CD14-positive monocyte (primary cell): Measurements from ENCODE around the gene RAMACL. TPM values are rescaled to one million over a fixed set of nuclear protein-coding genes. Genes with fewer than 3 reads are reported as not detected.

Experiments
- DNase-seq, 3 donors: peaks; one replicate each; pipeline ENCODE4 v3.0.0-alpha.2; 2011 to 2022
- H2AFZ ChIP-seq: 2 replicates; pipeline ENCODE4 v1.6.0; 2012; ENCODE audit warnings: mild to moderate bottlenecking, low read depth, low read length, inconsistent platforms; ENCODE audit not compliant: insufficient read depth, poor library complexity, severe bottlenecking
- H3K27ac ChIP-seq, 2 donors: 1 replicate in 1 of 2; 2 replicates in 1 of 2; pipeline ENCODE4 v1.5.1; 2012 to 2013; ENCODE audit warnings: low read length in 2 of 2, control low read depth in 1 of 2, inconsistent platforms in 1 of 2, low read depth in 1 of 2, mild to moderate bottlenecking in 1 of 2
- H3K27me3 ChIP-seq, 2 donors: one replicate each; pipeline versions ENCODE4 v1.6.0 to v1.6.1; 2011 to 2013; ENCODE audit warnings: low read length in 2 of 2; ENCODE audit not compliant: control insufficient read depth in 2 of 2, insufficient read depth in 2 of 2
- H3K36me3 ChIP-seq, 2 donors: replicated peaks in 1 of 2; 1 replicate in 1 of 2; 2 replicates in 1 of 2; pipeline versions ENCODE4 v1.5.1 to v1.6.1; 2012 to 2013; ENCODE audit warnings: low read length in 2 of 2, control low read depth in 1 of 2, inconsistent platforms in 1 of 2, mild to moderate bottlenecking in 1 of 2; ENCODE audit not compliant: insufficient read depth in 2 of 2, control insufficient read depth in 1 of 2
- H3K4me1 ChIP-seq, 2 donors: 1 replicate in 1 of 2; 2 replicates in 1 of 2; pipeline versions ENCODE4 v1.5.1 to v1.6.1; 2012 to 2013; ENCODE audit warnings: low read length in 2 of 2, control low read depth in 1 of 2, inconsistent platforms in 1 of 2, mild to moderate bottlenecking in 1 of 2, moderate library complexity in 1 of 2; ENCODE audit not compliant: insufficient read depth in 2 of 2, control insufficient read depth in 1 of 2
- H3K4me2 ChIP-seq: replicated peaks from 2 replicates; pipeline ENCODE3; 2012; ENCODE audit warnings: low read length, moderate library complexity, mild to moderate bottlenecking; ENCODE audit not compliant: poor library complexity, severe bottlenecking; ENCODE audit errors: extremely low read depth
- H3K4me3 ChIP-seq, 3 experiments: fragments of 200-600 bp in 1 of 3; sonication (generic) in 1 of 3; replicated peaks in 1 of 3; 1 replicate in 2 of 3; 2 replicates in 1 of 3; pipeline ENCODE4 v1.5.1; 2011 to 2013; ENCODE audit warnings: low read length in 3 of 3, mild to moderate bottlenecking in 3 of 3, control low read depth in 2 of 3, low read depth in 2 of 3, inconsistent platforms in 1 of 3, moderate library complexity in 1 of 3
- H3K79me2 ChIP-seq: 2 replicates; pipeline ENCODE4 v1.6.0; 2012; ENCODE audit warnings: mild to moderate bottlenecking, control low read depth, inconsistent platforms, low read length, moderate library complexity; ENCODE audit not compliant: insufficient read depth
- H3K9ac ChIP-seq: 2 replicates; pipeline ENCODE4 v1.6.0; 2017; ENCODE audit warnings: low read length, mild to moderate bottlenecking; ENCODE audit not compliant: insufficient read depth, poor library complexity, severe bottlenecking
- H3K9me3 ChIP-seq, 2 donors: replicated peaks in 1 of 2; 1 replicate in 1 of 2; 2 replicates in 1 of 2; pipeline versions ENCODE4 v1.5.1 to v1.6.1; 2012 to 2013; ENCODE audit warnings: low read length in 2 of 2, control low read depth in 1 of 2; ENCODE audit not compliant: control insufficient read depth in 1 of 2, insufficient read depth in 1 of 2
- H4K20me1 ChIP-seq: 2 replicates; pipeline ENCODE4 v1.6.0; 2012; ENCODE audit warnings: mild to moderate bottlenecking, low read length, control low read depth, moderate library complexity; ENCODE audit not compliant: insufficient read depth
- H3K27ac Mint-ChIP-seq, 7 donors: one replicate each; pipeline ENCODE4 v1.8.0; 2020; ENCODE audit warnings: mild to moderate bottlenecking in 7 of 7, mixed read lengths in 7 of 7, moderate library complexity in 6 of 7, inconsistent platforms in 2 of 7
- H3K27me3 Mint-ChIP-seq, 3 donors: one replicate each; pipeline ENCODE4 v1.8.0; 2021 to 2022; ENCODE audit warnings: low read depth in 3 of 3, mild to moderate bottlenecking in 3 of 3, mixed read lengths in 3 of 3, moderate library complexity in 3 of 3, inconsistent platforms in 1 of 3
- H3K36me3 Mint-ChIP-seq, 2 donors: one replicate each; pipeline ENCODE4 v1.8.0; 2020; ENCODE audit warnings: mixed read lengths in 2 of 2, inconsistent platforms in 1 of 2, mild to moderate bottlenecking in 1 of 2
- H3K4me1 Mint-ChIP-seq: one replicate; pipeline ENCODE4 v1.8.0; 2020; ENCODE audit warnings: mild to moderate bottlenecking, mixed read lengths
- H3K4me3 Mint-ChIP-seq, 2 donors: one replicate each; pipeline ENCODE4 v1.8.0; 2020; ENCODE audit warnings: mild to moderate bottlenecking in 2 of 2, mixed read lengths in 2 of 2, moderate library complexity in 1 of 2
- H3K9me3 Mint-ChIP-seq, 7 donors: one replicate each; pipeline ENCODE4 v1.8.0; 2020 to 2022; ENCODE audit warnings: mixed read lengths in 7 of 7, mild to moderate bottlenecking in 6 of 7, moderate library complexity in 6 of 7, inconsistent platforms in 2 of 7
- CTCF ChIP-seq: fragments of 200-600 bp; IDR thresholded peaks from one replicate; pipeline ENCODE4 v1.8.0; 2022; ENCODE audit warnings: antibody characterized with exemption, mild to moderate bottlenecking
- WGBS: methylation state at CpG from one replicate; pipeline ENCODE4 v1.1.5; 2013; ENCODE audit warnings: missing lambda C conversion rate; ENCODE audit not compliant: insufficient coverage; 5-methylcytosine and 5-hydroxymethylcytosine counted together
- intact Hi-C, 2 donors: fragments of 100-400 bp; cut with micrococcal nuclease; formaldehyde crosslinking; loops; one replicate each; pipeline versions ENCODE4 v1.15.0 to v1.15.1; 2023
- polyA plus RNA-seq, 3 donors: library from polyadenylated mRNA; depleted of rRNA in 1 of 3; unstranded in 2 of 3; stranded (reverse) in 1 of 3; fragments of 300-500 nt in 2 of 3; fragments of >200 nt in 1 of 3; fragmentation: Illumina TruSeq in 2 of 3; gene quantifications; 1 replicate in 2 of 3; 2 replicates in 1 of 3; pipeline ENCODE4 v1.2.3, GENCODE V29; 2012 to 2021

The RAMACL gene
- polyA plus RNA-seq, 3 donors, result 0.05 to 0.33 (median 0.11) TPM

DNA sequence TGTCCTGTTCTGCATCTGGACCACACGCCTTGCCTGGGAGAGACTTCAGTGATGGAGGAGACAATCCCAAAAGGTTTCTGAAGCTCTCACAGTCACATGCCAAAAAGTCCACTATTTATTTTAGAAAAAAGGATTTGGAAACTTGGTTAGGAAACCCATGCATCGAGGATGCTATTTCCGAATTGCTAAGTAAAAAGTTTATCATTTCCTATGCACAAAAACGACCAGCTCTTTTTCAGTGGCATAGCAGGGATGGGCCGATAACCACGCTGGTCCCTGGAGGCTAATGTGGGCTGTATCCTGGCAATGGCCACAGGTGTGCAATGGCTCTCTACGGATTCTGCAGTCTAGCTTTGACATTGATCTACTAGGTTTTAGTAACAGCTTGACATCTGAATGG lies 33.9 kb downstream of the RAMACL start:
- Histone ChIP-seq H3K4me2 (no peak overlapping the region), H3K36me3 (no peaks in the 10 kb centered on the region), H3K27ac (no peak overlapping the region), H3K4me1 (peaks cover 7 to 8% of the 10 kb centered on the region in 2 donors), H2AFZ (no peak overlapping the region), H4K20me1 (no peaks in the 10 kb centered on the region), H3K27me3 (no peaks in the 10 kb centered on the region), H3K79me2 (no peaks in the 10 kb centered on the region), H3K9me3 (no peaks in the 10 kb centered on the region), H3K4me3 (no peak overlapping the region), H3K9ac (no peak overlapping the region)
- H3K4me3 Mint-ChIP-seq, result no peak overlapping the region
- H3K9me3 Mint-ChIP-seq, result peaks cover 0 to 8% (median 3%) of the 10 kb centered on the region in 7 donors
- no peaks in the 10 kb centered on the region for H3K36me3 Mint-ChIP-seq
- H3K4me1 Mint-ChIP-seq, result peaks cover 12% of the 10 kb centered on the region
- no peak for DNase-seq
- peaks cover 0 to 3% (median 0%) of the 10 kb centered on the region in 3 donors for H3K27me3 Mint-ChIP-seq
- WGBS, result 92% methylated on average over 3 of the region's 7 CpGs
- H3K27ac Mint-ChIP-seq, result no peak overlapping the region
- intact Hi-C loops, result no loop called here
- TF ChIP-seq CTCF, result no peak

DNA sequence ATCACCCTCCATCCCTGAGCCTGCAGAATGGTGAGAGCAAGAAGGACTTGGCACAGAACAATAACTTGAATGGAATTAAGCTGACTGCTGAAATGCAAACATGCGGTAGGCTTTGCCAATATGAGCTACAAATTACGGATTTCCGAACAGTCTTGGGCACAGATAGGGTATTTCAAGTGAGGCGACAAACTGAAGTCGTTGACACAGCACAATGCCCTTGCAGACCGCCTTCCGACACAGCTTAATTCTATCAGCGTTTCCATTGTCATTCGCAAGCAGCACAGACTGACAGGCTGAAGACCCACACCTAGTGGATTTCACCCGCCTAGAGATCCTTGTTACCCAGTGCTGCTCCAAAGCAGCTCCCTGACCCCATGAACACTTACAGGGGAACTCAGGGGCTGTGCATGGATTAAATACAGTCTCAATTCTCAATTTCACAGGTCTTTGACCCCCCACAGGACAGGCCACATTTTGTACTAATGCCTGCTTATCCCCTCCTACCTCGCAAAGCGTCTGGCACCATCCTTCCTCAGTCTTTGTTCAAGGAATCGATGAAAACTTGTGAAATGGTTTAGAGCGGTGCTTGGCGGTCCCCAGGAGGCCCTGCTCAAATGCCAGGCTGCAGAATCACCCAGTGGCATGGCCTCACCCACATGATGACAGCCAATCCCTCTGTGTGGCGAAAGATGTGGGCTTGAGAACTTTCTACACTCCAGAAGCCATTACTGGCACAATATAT lies 34.6 kb downstream of the RAMACL start:
- Mint-ChIP-seq H3K27ac (no peak overlapping the region), H3K4me3 (no peak overlapping the region), H3K36me3 (no peaks in the 10 kb centered on the region), H3K27me3 (peaks cover 0 to 6% (median under 1%) of the 10 kb centered on the region in 3 donors), H3K9me3 (peaks cover 0 to 8% (median 3%) of the 10 kb centered on the region in 7 donors), H3K4me1 (peaks cover 6% of the 10 kb centered on the region)
- H3K4me2 ChIP-seq, result no peak overlapping the region
- no peaks in the 10 kb centered on the region for H3K36me3 ChIP-seq
- no peak for TF ChIP-seq CTCF
- H4K20me1 ChIP-seq, result no peaks in the 10 kb centered on the region
- WGBS, result 97% methylated on average over 12 of the region's 16 CpGs
- intact Hi-C loops, result no loop called here
- no peaks in the 10 kb centered on the region for H3K9me3 ChIP-seq
- DNase-seq, result no peak
- H3K4me1 ChIP-seq, result peaks cover 3 to 4% of the 10 kb centered on the region in 2 donors
- no peak overlapping the region for H3K9ac ChIP-seq
- H3K4me3 ChIP-seq, result no peak overlapping the region
- H3K27me3 ChIP-seq, result no peaks in the 10 kb centered on the region
- no peak overlapping the region for H3K27ac ChIP-seq
- H2AFZ ChIP-seq, result no peak overlapping the region
- no peaks in the 10 kb centered on the region for H3K79me2 ChIP-seq
